ENCODE data around the gene CREBL2. TPM values are rescaled to one million over a fixed set of nuclear protein-coding genes. Genes with fewer than 3 reads are reported as not detected.
"Not testable (repeated sequence)": the region's sequence is repeated elsewhere in the genome, so short reads cannot be mapped to it uniquely, and the experiment has no call there.

Gene CREBL2
- total RNA-seq, 1 donor, result 33.2 TPM

- H3K4me3 ChIP-seq (ENCODE audit: low read depth, low read length), result no peak overlapping the region
- DNase-seq (ENCODE audit: low read depth), result no peak
- TF ChIP-seq CTCF (IDR thresholded peaks at IDR 0.05; ENCODE audit: insufficient read depth, low read depth, low read length), result no peak
These were observed 25.0 kb downstream of the CREBL2 start for GRCh38 chr12:12636641-12637040.

GRCh38 chr12:12639995-12640394 lies 28.3 kb downstream of the CREBL2 start:
- not testable (repeated sequence) for H3K4me3 ChIP-seq (ENCODE audit: low read depth, low read length); DNase-seq (ENCODE audit: low read depth)

GRCh38 chr12:12641650-12642049 lies 30.0 kb downstream of the CREBL2 start:
- no peak overlapping the region for H3K4me3 ChIP-seq (ENCODE audit: low read depth, low read length)
- DNase-seq (ENCODE audit: low read depth), result no peak
- no peak for TF ChIP-seq CTCF (IDR thresholded peaks at IDR 0.05; ENCODE audit: insufficient read depth, low read depth, low read length)

- no peak overlapping the region for H3K4me3 ChIP-seq (ENCODE audit: low read depth, low read length)
- TF ChIP-seq CTCF (IDR thresholded peaks at IDR 0.05; ENCODE audit: insufficient read depth, low read depth, low read length), result no peak
- no peak for DNase-seq (ENCODE audit: low read depth)
These were observed 31.2 kb downstream of the CREBL2 start for GRCh38 chr12:12642916-12643315.

GRCh38 chr12:12645485-12645884 lies 33.8 kb downstream of the CREBL2 start:
- DNase-seq (ENCODE audit: low read depth), result peak; percentile 44
- peak; percentile 50 for TF ChIP-seq CTCF (IDR thresholded peaks at IDR 0.05; ENCODE audit: insufficient read depth, low read depth, low read length)
- no peak overlapping the region for H3K4me3 ChIP-seq (ENCODE audit: low read depth, low read length)

- not testable (repeated sequence) for H3K4me3 ChIP-seq (ENCODE audit: low read depth, low read length)
These were observed 34.3 kb downstream of the CREBL2 start for GRCh38 chr12:12645968-12646367.

GRCh38 chr12:12646483-12647072 lies 34.9 kb downstream of the CREBL2 start:
- DNase-seq (ENCODE audit: low read depth), result no peak
- no peak for TF ChIP-seq CTCF (IDR thresholded peaks at IDR 0.05; ENCODE audit: insufficient read depth, low read depth, low read length)
- H3K4me3 ChIP-seq (ENCODE audit: low read depth, low read length), result no peak overlapping the region

More at GRCh38 chr12:12645968-12646367, 34.3 kb downstream of the CREBL2 start:
- DNase-seq (ENCODE audit: low read depth), result peak; percentile 28

GRCh38 chr12:12648284-12648683 lies 36.6 kb downstream of the CREBL2 start:
- no peak overlapping the region for H3K4me3 ChIP-seq (ENCODE audit: low read depth, low read length)
- no peak for TF ChIP-seq CTCF (IDR thresholded peaks at IDR 0.05; ENCODE audit: insufficient read depth, low read depth, low read length)

More at GRCh38 chr12:12648284-12648683, 36.6 kb downstream of the CREBL2 start:
- no peak for DNase-seq (ENCODE audit: low read depth)
